Spleen (tissue), 11 donors: ENCODE results near the gene DYNC1LI1. TPM values are rescaled to one million over a fixed set of nuclear protein-coding genes. Genes with fewer than 3 reads are reported as not detected.
A peak's percentile ranks its signal among the peaks of the same experiment; 100 is the strongest.

Experiments
- DNase-seq: peaks from one replicate; pipeline ENCODE4 v3.0.0-alpha.2; 2020
- H3K27ac ChIP-seq, 8 donors: fragments of 200-600 bp; sonication (generic) in 7 of 8; 1 replicate in 4 of 8; 2 replicates in 4 of 8; pipeline versions ENCODE4 v1.5.0 to v1.8.0; 2016 to 2021; ENCODE audit warnings: inconsistent platforms in 4 of 8, mild to moderate bottlenecking in 4 of 8, moderate library complexity in 1 of 8
- H3K27me3 ChIP-seq, 7 donors: fragments of 200-600 bp; sonication (generic) in 6 of 7; replicated peaks in 1 of 7; 1 replicate in 4 of 7; 2 replicates in 3 of 7; pipeline versions ENCODE4 v1.5.0 to v1.8.0; 2016 to 2021; ENCODE audit warnings: inconsistent platforms in 3 of 7, mild to moderate bottlenecking in 1 of 7
- H3K36me3 ChIP-seq, 6 donors: fragments of 200-600 bp; sonication (generic) in 5 of 6; 1 replicate in 4 of 6; 2 replicates in 2 of 6; pipeline versions ENCODE4 v1.5.0 to v1.8.0; 2016 to 2021; ENCODE audit warnings: inconsistent platforms in 2 of 6
- H3K4me1 ChIP-seq, 6 donors: fragments of 200-600 bp; sonication (generic) in 5 of 6; 1 replicate in 3 of 6; 2 replicates in 3 of 6; pipeline versions ENCODE4 v1.5.0 to v1.8.0; 2016 to 2021; ENCODE audit warnings: inconsistent platforms in 3 of 6
- H3K4me3 ChIP-seq, 8 donors: fragments of 200-600 bp; sonication (generic) in 7 of 8; 1 replicate in 4 of 8; 2 replicates in 4 of 8; pipeline versions ENCODE4 v1.5.0 to v1.8.0; 2016 to 2021; ENCODE audit warnings: inconsistent platforms in 4 of 8, mild to moderate bottlenecking in 4 of 8, moderate library complexity in 2 of 8
- H3K9me3 ChIP-seq, 8 donors: fragments of 200-600 bp; sonication (generic) in 7 of 8; 1 replicate in 4 of 8; 2 replicates in 4 of 8; pipeline versions ENCODE4 v1.5.0 to v1.8.0; 2016 to 2021; ENCODE audit warnings: inconsistent platforms in 4 of 8
- POLR2A ChIP-seq, 3 donors: fragments of 450-650 bp; IDR thresholded peaks; one replicate each; pipeline ENCODE4 v1.5.1; 2017; ENCODE audit warnings: antibody characterized with exemption in 3 of 3, mild to moderate bottlenecking in 1 of 3
- POLR2AphosphoS5 ChIP-seq, 3 donors: sonication (generic); formaldehyde crosslinking; IDR thresholded peaks; one replicate each; pipeline ENCODE4 v1.5.1; 2017; ENCODE audit warnings: antibody characterized with exemption in 3 of 3
- WGBS, 5 donors: extraction: QIAGEN DNeasy Blood & Tissue Kit in 3 of 5; methylation state at CpG; one replicate each; pipeline versions ENCODE4 v1.1.5 to v1.1.7; 2013 to 2018; 5-methylcytosine and 5-hydroxymethylcytosine counted together
- intact Hi-C: fragments of 100-400 bp; cut with DNase I; formaldehyde crosslinking; loops from one replicate; pipeline ENCODE4 v1.15.0; 2023; ENCODE audit warnings: low total_unique reads
- polyA plus RNA-seq, 3 donors: library from polyadenylated mRNA; stranded (reverse); fragments of 200-250 nt; gene quantifications; one replicate each; pipeline ENCODE4 v1.2.1, GENCODE V29; 2013
- total RNA-seq, 7 donors: library from RNA; depleted of rRNA in 3 of 7; stranded (reverse); fragments of >200 nt in 3 of 7; fragmentation: NEBNext Ultra II Directional in 4 of 7; extraction: Animal tissue kit (Norgen Biotek cat#: 25700) in 4 of 7; gene quantifications; one replicate each; pipeline versions ENCODE4 v1.1.0 to v1.2.1, GENCODE V29; 2016 to 2021
- TF ChIP-seq, protein P1 (sequence below), 11 experiments: fragments of 200-600 bp in 7 of 11; fragments of 450-650 bp in 4 of 11; sonication (generic) in 4 of 11; IDR thresholded peaks in 8 of 11; conservative IDR thresholded peaks in 3 of 11; 1 replicate in 7 of 11; 2 replicates in 4 of 11; pipeline versions ENCODE4 v1.4.0 to v1.8.0; 2016 to 2021; ENCODE audit warnings: antibody characterized with exemption in 11 of 11, inconsistent platforms in 4 of 11, mild to moderate bottlenecking in 1 of 11
- donor health status: healthy with polysubstance abuse.
- donor health status: DM: no; HTN: no; CAD: no; lungs with moderate emphysema.
- donor health status: DM: no; HTN: no; CAD: no.
- donor health status: Bipolar disorder and iron deficiency.
- donor health status: healthy.
- donor health status: DM: no; HTN: no; CAD: no.
- donor health status: DM: yes; HTN: yes; CAD: no.

DYNC1LI1 gene
- total and polyA plus RNA-seq, 10 donors: 13.3 to 46.4 (median 36.1) TPM

DNA sequence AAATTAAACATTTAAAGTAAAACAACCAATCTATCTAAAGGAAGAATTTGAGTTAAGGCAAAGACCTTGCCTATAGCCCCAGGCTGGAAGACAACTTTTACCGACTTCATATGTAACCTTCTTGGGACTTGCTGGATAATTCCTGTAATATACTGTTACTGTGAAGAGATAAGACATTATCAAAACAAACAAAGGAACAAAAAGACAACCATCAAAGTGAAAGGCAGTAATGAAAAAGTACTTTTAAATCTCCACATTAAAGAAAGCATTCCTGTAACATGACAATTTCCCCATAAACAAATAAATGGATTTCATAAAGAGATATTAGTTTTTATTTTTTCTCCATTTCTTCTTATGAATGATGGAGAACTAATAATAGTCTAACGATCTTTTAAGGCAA, 70.4 kb downstream of the DYNC1LI1 start:
- no peak for DNase-seq
- Histone ChIP-seq H3K27ac (peak overlapping the region in 5 of 8 donors; percentile 99 to 100 (median 99)), H3K36me3 (peaks cover 0 to 14% (median 0%) of the 10 kb centered on the region in 6 donors), H3K4me3 (peak overlapping the region in 3 of 8 donors; percentile 75 to 91 (median 90)), H3K9me3 (no peaks in the 10 kb centered on the region), H3K4me1 (peaks cover 8 to 74% (median 64%) of the 10 kb centered on the region in 6 donors), H3K27me3 (no peaks in the 10 kb centered on the region)
- 62 to 82% (median 68%) methylated on average over 2 of the region's 2 CpGs for WGBS, 5 donors
- TF ChIP-seq POLR2A (IDR thresholded peaks at IDR 0.05): no peak
- no peak for TF ChIP-seq POLR2AphosphoS5 (IDR thresholded peaks at IDR 0.05)
- TF ChIP-seq, protein P1, sequence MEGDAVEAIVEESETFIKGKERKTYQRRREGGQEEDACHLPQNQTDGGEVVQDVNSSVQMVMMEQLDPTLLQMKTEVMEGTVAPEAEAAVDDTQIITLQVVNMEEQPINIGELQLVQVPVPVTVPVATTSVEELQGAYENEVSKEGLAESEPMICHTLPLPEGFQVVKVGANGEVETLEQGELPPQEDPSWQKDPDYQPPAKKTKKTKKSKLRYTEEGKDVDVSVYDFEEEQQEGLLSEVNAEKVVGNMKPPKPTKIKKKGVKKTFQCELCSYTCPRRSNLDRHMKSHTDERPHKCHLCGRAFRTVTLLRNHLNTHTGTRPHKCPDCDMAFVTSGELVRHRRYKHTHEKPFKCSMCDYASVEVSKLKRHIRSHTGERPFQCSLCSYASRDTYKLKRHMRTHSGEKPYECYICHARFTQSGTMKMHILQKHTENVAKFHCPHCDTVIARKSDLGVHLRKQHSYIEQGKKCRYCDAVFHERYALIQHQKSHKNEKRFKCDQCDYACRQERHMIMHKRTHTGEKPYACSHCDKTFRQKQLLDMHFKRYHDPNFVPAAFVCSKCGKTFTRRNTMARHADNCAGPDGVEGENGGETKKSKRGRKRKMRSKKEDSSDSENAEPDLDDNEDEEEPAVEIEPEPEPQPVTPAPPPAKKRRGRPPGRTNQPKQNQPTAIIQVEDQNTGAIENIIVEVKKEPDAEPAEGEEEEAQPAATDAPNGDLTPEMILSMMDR (IDR thresholded peaks at IDR 0.05 in 8 of 11, conservative IDR thresholded peaks at IDR 0.05 in 3 of 11): no peak
- intact Hi-C loops: no loop called here

DNA sequence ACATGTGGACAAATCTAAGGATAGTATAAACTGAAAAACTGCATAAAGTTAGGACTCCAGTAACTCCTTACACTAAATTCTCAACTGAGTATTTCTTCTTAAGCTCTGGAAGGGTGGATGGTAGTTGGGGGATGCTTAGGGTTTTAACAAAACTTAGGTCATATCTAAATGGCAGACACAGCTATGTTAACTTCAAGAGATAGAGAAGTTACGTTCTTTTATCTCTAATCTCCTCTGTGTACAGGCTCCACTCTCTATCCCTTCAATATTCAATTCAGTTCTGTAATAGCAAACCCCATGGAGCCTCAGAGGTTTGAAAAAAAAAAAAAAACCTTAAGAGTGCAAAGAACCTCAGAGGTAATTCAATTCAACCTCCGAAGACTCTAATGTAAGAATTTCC, 71.1 kb downstream of the DYNC1LI1 start:
- no peak overlapping the region for H3K4me3 ChIP-seq
- TF ChIP-seq, protein P1 (IDR thresholded peaks at IDR 0.05 in 8 of 11, conservative IDR thresholded peaks at IDR 0.05 in 3 of 11): no peak
- TF ChIP-seq POLR2A (IDR thresholded peaks at IDR 0.05): no peak
- no peak for TF ChIP-seq POLR2AphosphoS5 (IDR thresholded peaks at IDR 0.05)
- peak overlapping the region in 2 of 8 donors; percentile 1 to 99 for H3K27ac ChIP-seq
- no peaks in the 10 kb centered on the region for H3K27me3 ChIP-seq
- peaks cover 0 to 14% (median 0%) of the 10 kb centered on the region in 6 donors for H3K36me3 ChIP-seq
- no peaks in the 10 kb centered on the region for H3K9me3 ChIP-seq
- WGBS, 5 donors: 79 to 95% (median 91%) methylated on average over 2 of the region's 2 CpGs
- intact Hi-C loops: no loop called here
- H3K4me1 ChIP-seq: peaks cover 11 to 81% (median 70%) of the 10 kb centered on the region in 6 donors
- no peak for DNase-seq

DNA sequence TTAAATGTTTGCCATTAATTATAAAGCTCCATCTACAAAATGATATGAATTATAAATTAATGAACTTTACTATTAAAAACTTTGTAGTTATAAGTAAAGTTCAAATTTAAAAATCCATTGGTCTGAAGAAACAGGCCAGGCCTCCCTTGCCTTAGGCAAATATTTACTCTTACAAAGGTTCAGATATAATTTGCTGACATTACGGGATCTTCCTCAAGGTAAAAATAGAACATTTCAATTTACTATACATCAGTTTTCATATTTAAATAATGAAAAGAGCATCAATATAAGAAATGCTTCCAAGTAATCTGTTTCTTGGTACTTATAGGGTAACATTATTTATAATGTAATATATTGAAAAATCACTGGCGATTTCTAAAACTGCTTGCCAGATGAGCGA, 71.7 kb downstream of the DYNC1LI1 start:
- peaks cover 17 to 86% (median 76%) of the 10 kb centered on the region in 6 donors for H3K4me1 ChIP-seq
- no peaks in the 10 kb centered on the region for H3K9me3 ChIP-seq
- H3K36me3 ChIP-seq: peaks cover 0 to 14% (median 0%) of the 10 kb centered on the region in 6 donors
- H3K27me3 ChIP-seq: no peaks in the 10 kb centered on the region
- H3K4me3 ChIP-seq: no peak overlapping the region
- TF ChIP-seq POLR2A (IDR thresholded peaks at IDR 0.05): no peak
- TF ChIP-seq, protein P1 (IDR thresholded peaks at IDR 0.05 in 8 of 11, conservative IDR thresholded peaks at IDR 0.05 in 3 of 11): no peak
- no peak for TF ChIP-seq POLR2AphosphoS5 (IDR thresholded peaks at IDR 0.05)
- H3K27ac ChIP-seq: peak overlapping the region in 3 of 8 donors; percentile 48 to 64 (median 53)
- WGBS, 5 donors: 91 to 97% (median 94%) methylated on average over 3 of the region's 3 CpGs
- no peak for DNase-seq
- intact Hi-C loops: no loop called here

DNA sequence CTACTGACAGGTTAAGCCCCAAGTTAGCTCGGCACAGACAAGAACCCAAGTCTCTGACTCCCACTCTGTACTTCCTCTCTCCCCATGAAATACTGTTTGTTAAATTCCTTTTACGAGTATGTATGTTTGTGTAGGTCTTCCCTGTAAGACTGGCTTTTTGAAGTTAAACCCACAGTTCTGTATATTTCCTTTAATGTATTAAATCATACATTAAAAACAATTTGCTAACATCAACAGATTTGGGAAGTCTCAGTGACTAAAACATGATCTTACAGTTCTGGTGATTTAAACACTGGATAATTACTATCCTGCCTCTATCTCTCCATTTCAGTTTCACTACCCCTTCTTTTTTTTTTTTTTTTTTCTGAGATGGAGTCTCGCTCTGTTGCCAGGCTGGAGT, 72.4 kb downstream of the DYNC1LI1 start:
- peak overlapping the region in 6 of 8 donors; percentile 16 to 70 (median 50) for H3K27ac ChIP-seq
- intact Hi-C loops: no loop called here
- DNase-seq: no peak
- TF ChIP-seq, protein P1 (IDR thresholded peaks at IDR 0.05 in 8 of 11, conservative IDR thresholded peaks at IDR 0.05 in 3 of 11): no peak
- TF ChIP-seq POLR2AphosphoS5 (IDR thresholded peaks at IDR 0.05) (no peak), POLR2A (IDR thresholded peaks at IDR 0.05) (no peak)
- H3K36me3 ChIP-seq: peaks cover 0 to 14% (median 0%) of the 10 kb centered on the region in 6 donors
- H3K9me3 ChIP-seq: no peaks in the 10 kb centered on the region
- 58 to 74% (median 67%) methylated on average over 3 of the region's 3 CpGs for WGBS, 5 donors
- peaks cover 24 to 92% (median 81%) of the 10 kb centered on the region in 6 donors for H3K4me1 ChIP-seq
- H3K27me3 ChIP-seq: no peaks in the 10 kb centered on the region
- H3K4me3 ChIP-seq: peak overlapping the region in 1 of 8 donors; percentile 4
